Thyroid gland (tissue), 4 donors: ENCODE results near the gene TOR4A.

Experiments used
- POLR2A ChIP-seq, 2 donors: fragments of 450-650 bp; IDR thresholded peaks; one replicate each; pipeline ENCODE4 v1.6.1; 2017; ENCODE audit warnings: antibody characterized with exemption in 2 of 2, mild to moderate bottlenecking in 2 of 2, moderate library complexity in 1 of 2
- TF ChIP-seq, protein P1 (sequence below), 6 experiments: fragments of 200-600 bp in 3 of 6; fragments of 450-650 bp in 3 of 6; sonication (generic) in 3 of 6; IDR thresholded peaks; one replicate each; pipeline ENCODE4 v1.5.1; 2016 to 2019; ENCODE audit warnings: antibody characterized with exemption in 6 of 6, mild to moderate bottlenecking in 2 of 6, inconsistent platforms in 1 of 6, moderate library complexity in 1 of 6

DNA sequence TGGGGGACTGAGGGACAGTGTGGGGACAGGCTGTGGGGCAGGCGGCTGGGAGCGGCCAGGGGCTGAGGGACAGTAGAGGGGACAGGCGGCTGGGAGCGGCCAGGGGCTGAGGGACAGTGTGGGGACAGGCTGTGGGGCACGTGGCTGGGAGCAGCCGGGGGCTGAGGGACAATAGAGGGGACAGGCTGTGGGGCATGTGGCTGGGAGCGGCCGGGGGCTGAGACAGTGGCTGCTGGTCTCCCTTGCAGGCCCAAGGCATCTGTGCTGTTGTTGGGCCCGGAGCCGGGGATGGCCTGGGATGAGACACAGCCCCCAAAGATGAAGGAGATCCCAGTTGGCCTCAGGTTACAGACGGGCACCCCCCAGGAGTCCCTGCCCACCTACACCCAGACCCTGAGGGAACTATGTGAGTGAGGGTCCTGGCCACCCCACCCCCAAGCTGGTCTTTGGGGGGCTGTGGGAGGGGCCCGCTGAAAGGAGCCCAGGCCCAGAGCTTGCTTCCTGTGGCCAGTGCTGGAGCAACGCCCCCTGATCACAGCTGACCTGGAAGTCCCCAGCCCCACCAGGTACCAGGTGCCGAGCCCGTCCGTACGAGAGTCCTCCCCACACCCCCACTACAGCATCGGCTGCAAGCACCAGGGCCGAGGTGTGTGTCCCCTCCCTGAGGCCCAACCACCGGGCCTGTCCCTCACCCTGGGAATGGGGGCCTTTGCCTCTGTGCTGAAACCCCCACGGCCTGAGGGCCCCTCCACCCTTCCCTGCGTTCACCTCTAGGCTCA, 25.8 kb upstream of the TOR4A start:
- no peak for TF ChIP-seq POLR2A (IDR thresholded peaks at IDR 0.05)
- TF ChIP-seq, protein P1, sequence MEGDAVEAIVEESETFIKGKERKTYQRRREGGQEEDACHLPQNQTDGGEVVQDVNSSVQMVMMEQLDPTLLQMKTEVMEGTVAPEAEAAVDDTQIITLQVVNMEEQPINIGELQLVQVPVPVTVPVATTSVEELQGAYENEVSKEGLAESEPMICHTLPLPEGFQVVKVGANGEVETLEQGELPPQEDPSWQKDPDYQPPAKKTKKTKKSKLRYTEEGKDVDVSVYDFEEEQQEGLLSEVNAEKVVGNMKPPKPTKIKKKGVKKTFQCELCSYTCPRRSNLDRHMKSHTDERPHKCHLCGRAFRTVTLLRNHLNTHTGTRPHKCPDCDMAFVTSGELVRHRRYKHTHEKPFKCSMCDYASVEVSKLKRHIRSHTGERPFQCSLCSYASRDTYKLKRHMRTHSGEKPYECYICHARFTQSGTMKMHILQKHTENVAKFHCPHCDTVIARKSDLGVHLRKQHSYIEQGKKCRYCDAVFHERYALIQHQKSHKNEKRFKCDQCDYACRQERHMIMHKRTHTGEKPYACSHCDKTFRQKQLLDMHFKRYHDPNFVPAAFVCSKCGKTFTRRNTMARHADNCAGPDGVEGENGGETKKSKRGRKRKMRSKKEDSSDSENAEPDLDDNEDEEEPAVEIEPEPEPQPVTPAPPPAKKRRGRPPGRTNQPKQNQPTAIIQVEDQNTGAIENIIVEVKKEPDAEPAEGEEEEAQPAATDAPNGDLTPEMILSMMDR (IDR thresholded peaks at IDR 0.05), result no peak
